HS-5 (cell line): ENCODE data around the gene CD9.

Source experiments
- DNase-seq: peaks from one replicate; pipeline ENCODE4 v3.0.0-alpha.2; 2012; ENCODE audit warnings: low read depth

CD9 gene

DNA sequence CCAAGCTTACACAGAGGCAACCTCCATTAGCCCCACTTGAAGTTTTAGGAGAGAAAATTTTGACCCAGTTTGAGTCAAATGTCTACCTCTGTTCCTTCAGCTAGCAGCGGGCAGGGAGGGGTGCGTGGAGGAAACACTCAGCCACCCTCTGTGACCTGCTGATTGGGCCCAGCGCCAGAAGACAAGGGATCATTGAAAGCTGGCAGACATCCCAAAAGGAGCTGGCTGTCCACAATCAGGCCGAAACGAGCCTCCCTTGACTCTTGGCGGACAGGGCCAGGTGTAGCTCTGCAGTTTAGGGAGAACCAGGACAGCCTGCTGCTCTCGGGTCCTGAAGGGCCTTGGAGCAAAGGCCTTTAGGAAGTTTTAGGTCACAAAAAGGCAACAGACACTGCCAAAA lies 41.3 kb downstream of the CD9 start:
- no peak for DNase-seq

DNA sequence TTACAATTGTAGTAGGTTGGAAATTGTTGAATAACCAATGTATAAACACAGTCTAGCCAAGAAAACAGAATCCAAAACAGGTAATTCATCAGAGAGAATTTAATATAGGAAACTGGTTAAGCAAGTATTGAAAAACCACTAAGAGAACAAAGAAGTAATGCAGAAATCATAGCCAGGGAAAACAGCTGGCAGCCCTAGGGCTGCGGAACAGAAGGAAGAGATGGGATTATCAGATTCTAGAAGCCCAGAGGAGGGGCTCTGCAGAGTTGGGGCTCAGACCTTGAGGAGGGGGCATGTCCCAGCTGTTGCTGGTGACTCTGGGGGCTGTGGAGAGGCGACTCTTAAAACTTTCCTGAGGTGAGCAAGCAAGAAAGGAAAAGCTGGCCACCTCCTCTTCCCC lies 49.4 kb downstream of the CD9 start:
- no peak for DNase-seq

DNA sequence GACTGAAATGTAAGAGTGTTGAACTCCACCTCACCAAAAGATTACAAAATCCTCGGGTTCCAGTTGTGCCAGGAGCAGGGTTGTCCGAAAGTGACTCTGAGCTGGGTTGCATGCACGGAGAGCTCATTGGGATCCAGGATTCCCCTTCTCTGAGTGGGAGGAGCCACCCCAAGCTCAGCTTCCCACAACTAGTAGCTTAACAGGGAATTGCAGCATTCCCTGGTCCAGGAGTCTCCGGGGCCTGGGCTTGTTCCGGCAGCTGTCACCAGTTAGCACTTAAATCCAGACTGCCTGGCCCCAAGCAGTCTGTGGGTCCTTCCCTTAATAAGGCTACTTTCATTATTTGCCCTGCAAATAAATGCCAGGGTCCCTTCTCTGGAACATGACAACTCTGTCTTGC lies 50.1 kb downstream of the CD9 start:
- no peak for DNase-seq

DNA sequence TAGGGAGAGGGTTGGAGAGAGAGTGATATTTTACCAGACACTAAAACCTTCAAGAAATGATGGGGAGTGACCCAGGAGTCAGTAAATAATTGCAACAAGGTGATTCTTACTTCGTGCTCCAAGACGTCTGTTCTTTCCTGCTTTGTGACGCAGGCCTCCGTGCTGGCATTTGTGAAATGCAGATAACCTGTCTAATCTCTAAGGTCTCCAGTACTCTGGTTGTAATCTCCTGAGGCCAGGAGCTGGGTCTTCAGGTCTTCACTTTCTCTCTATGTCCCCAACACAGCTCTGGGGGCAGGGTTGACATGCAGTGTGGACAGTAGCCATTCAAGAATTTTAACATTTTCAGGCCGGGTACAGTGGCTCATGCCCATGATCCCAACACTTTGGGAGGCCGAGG lies 53.1 kb downstream of the CD9 start:
- DNase-seq, result no peak

DNA sequence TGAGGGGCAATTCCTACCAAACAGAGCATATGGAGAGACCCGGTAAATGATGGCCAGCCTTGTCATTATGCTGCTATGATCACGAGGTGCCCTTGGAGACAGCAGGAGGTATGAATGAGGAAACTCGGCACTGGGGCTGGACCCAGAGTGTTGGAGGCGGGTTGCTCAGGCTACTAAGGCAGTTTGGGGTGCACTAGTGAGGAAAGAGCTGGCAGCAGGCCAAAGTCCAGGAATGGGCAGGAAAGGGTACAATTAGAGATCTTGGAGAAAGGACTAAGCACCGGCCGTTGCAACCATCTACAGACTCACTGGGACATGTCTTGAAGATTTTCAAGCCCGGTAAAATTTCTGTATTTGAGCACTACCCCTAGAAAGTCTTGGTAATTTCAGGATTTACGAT lies 54.3 kb downstream of the CD9 start:
- DNase-seq, result no peak

DNA sequence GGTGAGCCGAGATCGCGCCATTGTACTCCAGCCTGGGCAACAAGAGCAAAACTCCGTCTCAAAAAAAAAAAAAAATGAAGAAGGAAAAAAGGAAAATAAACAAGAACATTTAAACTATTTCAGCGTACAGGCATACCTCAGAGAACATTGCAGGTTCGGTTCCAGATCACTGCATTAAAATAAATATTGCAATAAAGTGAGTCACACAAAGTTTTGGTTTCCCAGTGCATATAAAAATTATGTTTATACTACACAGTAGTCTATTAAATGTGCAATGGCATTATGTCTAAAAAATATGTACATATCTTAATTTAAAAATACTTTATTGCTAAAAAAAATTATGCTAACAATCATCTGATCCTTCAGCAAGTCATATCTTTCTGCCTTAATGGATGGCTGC lies 56.8 kb downstream of the CD9 start:
- DNase-seq, result no peak

DNA sequence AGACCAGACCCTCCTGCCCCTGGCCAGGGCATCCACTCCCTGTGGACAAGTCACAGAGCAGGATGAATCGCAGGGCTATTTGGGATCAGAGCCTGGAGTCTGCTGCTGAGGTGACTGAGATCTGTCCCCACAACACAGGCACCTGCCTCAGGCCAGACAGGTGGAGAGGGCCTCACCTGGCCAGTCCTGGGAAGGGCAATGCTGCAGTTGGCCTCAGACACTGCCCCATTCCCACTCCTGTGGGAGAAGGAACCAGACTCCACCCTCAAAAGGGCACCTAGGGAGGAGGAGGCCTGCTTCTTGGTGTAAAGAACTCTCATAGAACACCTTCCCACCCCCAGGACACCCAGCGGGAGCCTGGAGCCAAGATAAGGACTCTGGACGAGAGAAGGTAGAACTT lies 62.0 kb downstream of the CD9 start:
- no peak for DNase-seq

DNA sequence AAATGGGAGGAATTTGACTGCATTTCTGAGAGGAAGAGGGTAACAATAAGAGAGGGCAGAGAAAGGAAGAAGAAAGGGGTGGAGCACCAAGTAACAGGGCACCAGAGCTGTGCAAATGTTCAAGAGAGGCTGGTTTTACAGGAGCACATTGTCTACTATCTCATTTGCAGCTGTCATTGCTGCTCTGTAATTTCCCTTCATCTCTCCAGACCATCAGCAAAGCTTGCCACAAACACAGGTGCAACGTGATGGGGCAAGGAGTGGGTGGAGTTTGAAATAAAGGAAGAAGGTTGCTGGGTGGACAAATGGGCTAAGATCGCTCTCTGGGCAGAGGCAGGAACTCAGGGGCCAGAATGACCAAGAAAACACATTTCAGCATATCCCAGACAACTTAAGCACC lies 62.4 kb downstream of the CD9 start:
- DNase-seq, result no peak

DNA sequence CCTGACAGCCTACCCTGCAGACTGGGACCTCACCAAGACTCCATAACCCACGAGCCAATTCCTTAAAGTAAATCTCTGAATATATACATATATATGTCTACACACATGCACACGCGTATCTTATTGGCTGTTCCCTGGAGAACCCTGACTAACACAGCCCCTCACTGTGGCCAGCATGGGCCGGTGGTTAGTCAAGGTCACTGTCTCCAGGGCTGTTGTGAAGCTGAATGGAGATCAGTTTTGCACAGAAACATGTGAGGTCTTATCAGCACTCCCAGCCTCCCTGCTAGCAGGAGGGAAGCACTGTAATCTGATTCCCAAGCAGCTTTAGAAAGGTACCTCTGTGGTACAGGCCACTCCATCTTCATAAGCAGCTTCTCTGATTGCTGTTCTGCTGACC lies 63.7 kb downstream of the CD9 start:
- no peak for DNase-seq

DNA sequence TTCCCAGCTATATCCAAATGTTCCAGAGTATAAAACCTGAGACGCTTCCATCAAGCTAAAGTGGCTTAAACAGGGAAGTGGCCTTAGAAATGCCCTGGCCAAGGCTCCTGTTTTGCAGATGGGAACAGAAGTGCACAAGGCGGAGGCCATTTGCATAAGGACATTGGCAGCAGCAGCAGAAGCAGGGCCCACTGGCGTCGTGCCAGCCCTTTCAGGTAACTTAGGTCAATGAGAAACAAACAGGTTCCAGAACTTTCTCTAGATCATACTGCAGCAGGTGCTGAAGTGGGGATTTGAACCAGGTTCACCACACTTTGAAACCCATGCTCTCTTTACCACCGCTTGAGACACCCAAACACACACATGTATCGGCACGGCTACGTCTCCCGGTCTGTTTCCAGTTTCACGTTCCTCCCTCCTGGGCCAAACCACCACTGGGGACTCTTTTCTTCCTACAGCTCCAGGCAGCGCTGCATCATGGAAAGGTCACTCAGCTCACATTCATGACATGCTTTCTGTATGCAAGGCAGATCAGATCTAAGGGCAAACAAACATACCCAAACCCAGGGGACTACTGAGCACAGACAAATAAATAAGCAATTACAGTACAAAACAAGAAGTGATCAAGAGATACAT lies 64.3 kb downstream of the CD9 start:
- no peak for DNase-seq

DNA sequence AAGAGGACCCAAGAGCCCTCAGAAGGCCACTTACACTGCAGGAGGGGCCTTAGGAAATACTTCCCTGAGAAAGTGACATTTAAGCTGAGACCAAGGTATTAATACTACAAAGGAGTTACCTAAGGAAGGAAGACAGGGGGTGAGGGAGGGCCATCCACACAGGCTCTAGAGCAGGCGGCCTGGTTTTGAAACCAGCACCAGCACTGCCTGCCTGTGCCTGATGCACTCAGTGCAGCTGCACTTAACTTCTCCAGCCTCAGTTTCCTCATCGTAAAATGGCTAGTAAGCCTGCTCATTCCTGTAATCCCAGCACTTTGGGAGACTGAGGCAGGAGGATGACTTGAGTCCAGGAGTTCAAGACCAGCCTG lies 64.8 kb downstream of the CD9 start:
- no peak for DNase-seq

DNA sequence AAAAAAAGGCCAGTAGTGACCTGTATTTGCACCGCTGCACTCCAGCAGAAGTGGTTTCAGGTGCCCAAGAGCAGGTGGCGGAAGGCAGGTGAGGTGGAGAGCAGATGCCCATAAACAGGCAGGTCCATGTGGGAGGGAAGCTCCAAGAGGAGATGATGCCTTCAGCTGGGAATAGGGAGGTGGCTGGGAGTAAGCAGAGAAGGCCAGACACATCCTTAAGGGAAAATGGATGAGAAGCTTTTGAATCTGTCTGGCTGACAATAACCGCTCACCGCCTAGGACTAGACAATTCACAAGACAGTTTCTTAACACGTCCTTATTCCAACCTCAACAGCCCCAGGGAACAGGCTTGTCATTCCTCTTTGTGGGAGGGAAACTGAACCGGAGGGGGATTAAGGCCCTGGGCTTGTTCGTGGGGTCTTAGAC lies 66.4 kb downstream of the CD9 start:
- no peak for DNase-seq

DNA sequence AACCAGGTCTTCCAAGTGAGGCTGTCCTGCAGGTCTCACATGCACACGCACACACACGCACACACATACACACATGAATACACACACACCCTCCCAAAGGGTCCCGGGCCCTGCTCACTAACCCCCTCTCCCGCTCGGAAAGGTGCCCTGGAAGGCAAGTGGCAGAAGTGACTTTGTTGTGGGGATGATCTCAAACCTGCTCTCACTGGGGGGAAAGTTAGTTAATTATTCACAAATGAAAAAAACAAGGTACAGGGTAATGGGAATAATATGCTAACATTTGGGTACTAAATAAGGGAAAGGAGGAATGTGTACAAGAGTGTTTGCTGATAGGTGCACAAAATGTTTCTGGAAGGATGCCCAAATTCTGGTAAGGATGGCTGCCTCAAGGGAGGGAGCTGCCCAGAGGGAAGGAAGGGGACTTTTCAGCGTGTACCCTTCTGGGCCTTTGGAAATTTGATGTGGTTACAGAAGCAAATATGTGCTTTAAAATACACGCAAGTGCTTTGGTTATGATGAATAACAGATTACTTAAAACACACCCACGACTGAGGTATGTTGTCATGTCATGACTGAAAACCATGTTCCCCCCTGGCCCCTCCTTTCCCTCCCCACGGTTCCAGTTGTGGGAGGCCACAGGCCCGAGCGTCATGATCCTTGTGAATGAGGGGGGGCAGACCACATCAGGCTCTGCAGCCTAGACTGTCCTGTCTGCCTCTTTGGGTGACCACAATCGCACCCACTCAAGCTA lies 66.9 kb downstream of the CD9 start:
- no peak for DNase-seq

DNA sequence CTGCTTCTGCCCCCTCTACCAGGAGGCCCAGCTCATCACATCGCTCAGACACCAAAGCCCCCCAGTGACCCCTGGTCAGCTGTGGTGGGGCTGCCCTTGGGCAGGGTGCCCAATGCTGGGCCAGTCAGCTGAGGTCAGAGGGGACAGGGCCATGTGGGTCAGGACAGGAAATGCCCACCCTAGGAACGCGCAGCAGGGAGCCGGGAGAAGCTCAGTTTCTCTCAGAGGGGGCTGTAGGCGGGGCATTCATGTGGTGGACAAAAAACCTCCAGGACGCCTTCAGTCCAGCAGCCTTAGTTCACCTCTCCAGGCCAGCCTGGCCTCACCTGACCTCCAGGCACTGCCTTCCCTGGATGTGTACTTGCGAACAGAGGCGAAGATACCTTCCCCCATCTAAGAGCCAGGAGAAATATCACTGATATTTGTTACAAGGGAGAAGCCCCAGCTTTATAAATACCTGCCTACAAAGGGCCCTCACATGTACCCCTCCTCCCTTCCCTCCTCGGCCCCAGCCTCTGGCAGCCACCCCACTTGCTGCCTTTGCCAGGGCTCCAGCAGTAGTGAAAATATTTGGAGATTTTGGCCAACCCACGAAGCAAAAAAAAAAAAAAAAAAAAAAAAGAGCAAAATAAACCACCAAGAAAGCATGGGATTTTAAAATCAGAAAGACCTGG lies 68.4 kb downstream of the CD9 start:
- no peak for DNase-seq

DNA sequence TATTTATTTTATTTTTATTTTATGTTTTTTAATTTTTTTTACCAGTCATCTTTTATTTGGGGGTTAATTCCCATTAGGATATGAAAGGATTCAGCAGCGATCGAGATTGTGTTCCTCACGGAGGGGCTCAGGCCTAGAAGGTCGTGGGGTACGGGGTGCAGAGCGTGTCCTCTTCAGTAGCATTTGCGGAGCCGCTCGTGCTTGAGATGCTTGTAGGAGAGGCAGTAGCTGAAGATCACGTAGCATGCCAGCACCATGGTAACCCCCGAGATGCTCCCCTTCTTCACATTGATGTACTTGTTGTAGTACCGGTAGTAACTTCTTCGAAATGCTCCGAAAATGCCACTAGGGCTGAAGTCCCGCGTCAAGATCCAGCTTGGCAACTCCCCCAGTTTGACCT lies 69.8 kb downstream of the CD9 start:
- DNase-seq, result no peak

DNA sequence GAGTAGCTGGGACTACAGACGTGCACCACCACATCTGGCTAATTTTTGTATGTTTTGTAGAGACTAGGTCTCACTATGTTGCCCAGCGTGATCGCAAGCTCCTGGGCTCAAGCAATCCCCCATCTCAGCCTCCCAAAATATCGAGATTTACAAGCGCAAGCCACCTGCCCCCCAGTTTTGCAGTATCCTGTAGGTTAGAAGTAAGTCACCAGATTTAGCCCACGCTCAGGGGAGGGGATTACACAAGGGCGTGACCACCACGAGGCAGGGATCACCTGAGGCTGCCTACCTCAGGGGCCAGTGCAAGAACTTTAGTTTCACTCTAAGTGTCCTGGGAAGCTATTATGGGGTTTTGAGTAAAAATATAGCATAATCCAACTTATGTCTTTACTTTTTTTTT lies 71.1 kb downstream of the CD9 start:
- no peak for DNase-seq

DNA sequence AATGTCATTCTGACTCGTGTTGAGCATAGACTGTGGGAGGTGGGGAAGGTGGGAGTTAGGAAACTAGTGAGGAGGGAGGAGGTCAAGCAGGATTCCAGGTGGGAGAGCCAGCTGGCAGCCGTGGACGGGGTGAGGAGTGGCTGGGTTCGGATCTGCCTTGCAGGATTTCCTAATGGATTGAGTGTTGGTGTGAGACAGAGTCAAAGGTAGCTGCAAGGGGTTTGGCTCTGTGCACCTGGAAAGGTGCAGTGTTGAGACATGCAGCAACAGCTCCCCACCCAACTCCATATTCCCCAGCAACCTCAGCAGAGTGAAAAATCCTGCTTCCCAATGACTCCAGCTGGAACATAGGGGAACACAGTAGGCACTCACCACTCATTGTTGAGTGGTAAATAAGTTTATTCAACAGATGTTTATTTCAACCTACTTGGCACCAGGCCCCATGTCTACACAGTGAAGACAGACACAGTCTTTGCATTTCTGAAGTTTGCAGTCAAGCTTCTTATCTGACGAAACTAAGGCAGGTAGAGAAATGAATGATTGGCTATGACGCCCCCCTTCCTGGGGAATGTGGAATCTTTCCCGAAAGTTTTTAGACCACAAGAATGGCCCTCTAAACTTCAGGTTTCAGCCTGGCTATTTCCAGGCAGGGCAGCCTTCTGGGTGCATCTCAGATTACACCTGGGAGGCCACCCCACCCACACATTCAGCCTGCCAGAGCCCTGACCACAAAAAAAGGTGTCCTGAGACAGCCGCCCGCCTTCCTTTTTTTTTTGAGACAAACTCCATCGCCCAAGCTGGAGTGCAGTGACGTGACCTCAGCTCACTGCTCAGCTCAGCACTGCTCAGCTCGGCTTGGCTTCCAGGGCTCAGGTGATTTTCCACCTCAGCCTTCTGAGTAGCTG lies 72.4 kb downstream of the CD9 start:
- no peak for DNase-seq

DNA sequence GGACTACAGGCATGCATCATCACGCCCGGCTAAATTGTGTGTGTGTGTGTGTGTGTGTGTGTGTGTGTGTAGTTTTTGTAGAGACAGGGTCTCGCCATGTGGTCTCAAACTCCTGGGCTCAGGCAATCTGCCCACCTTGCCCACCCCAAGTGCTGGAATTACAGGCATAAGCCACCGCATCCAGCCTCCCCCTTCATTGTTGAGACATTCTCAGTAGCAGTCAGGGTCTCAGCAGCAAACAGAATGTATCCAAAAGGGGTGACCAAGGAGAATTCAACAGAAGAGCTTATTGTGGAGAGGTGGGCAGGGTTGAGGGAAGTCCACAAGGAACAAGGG lies 73.0 kb downstream of the CD9 start:
- DNase-seq, result no peak

DNA sequence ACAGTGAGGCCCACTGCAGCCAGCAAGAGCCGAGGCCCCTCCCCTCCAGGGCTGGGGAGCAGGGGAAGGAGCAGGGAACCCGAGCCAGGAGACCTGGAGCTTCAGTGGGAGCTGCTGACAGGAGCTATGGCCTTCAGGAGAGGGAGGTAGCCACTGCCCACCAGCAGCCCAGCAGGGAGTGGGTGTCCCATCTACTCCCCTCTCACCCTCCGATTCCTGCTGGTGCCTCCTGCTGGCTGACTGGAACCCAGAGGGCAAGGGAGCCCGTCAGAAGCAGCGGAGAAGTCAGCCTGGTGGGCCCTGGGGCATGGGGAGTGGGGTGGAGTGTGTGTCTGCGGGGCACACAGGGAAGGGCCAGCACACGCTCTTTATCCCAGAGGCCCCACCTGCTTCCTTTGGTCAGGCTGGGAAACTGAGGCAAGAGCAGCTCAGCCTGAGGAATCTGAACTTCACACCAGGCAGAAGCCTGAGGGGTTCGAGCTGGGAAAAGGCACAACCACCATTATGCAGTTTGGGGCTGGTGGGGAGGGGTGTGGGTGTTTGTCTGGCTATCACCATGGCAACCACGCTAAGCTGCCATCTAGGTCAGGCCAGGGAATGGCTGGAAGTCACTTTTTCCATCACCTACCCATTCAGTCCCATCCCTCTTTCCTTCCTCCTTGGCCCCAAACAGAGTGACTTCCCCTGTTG lies 73.5 kb downstream of the CD9 start:
- DNase-seq, result no peak

DNA sequence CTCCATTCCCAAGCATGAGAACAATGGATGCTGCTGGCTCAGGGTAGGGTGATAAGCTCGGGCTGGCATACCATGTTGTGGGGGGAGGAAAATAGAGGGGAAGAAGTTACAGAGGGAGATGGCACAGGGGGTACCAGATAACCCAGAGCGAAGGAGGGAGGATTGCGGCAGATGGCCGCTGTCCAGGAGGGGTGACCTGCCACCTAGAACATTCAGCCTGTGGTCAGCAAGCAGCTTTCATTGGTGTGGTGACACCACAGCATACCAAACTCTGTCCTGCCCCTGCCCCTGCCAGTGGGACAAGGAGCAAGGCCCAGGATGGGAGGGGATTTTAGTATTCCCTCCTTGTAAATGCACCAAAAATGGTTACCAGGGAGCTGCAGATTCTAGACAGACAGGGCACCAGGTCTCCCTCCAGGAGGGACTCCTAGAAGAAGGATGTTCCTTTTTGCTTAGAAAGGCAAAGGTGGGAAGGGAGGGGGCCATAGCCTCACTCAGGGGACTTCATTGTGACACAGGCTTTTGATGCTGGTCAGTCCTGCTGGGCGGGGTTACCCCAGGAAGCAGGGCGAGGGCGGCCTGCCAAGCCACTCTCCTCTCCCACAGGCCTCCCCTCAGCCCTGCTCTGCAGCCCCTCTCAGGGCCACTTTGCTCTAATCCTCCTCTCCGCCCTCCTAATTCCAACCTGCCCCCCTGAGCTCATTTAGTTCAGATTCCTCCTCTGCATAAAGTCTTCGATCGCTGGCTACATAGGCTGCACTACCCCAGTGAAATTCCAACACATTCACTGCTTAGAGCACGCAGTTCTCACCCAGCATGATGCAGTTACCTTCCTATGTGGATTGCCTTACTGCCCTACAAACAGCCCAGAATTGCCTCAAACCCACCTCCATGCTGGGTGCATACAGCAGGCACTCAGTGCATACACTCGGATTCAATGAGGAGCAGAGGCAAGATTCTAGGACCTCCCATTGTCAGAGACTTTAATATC lies 74.3 kb downstream of the CD9 start:
- no peak for DNase-seq
